Retina (tissue), 1 donor: Measurements from ENCODE around the gene APH1A.
"Not testable (repeated sequence)": the region's sequence is repeated elsewhere in the genome, so short reads cannot be mapped to it uniquely, and the experiment has no call there.

Source experiments
- DNase-seq: peaks from one replicate; pipeline ENCODE4 v3.0.0-alpha.2; 2016

Gene APH1A

DNA sequence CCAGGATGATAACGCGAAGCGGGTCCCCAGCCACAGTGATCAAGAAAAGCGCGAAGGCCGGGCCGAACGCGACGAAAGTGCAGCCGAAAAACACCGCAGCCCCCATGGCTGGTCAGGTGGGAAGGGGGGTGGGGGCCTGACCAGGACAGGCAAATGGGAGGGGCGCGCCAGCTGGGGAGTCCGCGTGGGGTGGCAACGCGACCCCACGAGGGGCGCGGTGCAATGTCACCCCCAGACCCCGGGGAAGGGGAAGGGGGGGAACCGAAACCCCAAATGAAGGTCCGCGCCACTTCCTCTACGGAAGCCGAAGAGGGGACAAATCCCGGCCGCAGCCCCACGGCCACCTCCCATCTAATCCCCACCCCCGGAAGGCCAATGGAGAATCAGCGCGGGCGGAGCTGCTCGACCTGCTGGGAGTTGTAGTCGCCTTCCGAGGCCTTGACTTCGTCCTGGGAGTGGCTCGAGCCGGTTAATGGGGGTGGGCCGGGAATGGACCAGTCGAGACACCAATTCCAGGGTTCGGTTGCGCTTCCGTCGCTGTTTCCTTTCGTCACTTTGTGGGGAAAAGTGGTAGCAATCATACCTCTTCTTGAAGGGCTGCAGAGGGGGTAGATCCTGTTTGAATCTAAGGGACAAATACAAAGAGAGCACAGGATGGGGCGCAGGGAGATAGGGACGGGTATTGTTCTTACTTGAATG, at the start of gene APH1A:
APH1A (minus strand) TSS at position 312 of the 699 bp plus-strand sequence; CDS start at position 106, 206 bp downstream.
- peak; percentile 95 for DNase-seq

GRCh38 chr1:150314691-150315090, 45.9 kb upstream of the APH1A start:
- not testable (repeated sequence) for DNase-seq

- no peak for DNase-seq
Measured at GRCh38 chr1:150311762-150312161, 42.9 kb upstream of the APH1A start.

GRCh38 chr1:150309758-150310508, 41.1 kb upstream of the APH1A start:
- no peak for DNase-seq

DNA sequence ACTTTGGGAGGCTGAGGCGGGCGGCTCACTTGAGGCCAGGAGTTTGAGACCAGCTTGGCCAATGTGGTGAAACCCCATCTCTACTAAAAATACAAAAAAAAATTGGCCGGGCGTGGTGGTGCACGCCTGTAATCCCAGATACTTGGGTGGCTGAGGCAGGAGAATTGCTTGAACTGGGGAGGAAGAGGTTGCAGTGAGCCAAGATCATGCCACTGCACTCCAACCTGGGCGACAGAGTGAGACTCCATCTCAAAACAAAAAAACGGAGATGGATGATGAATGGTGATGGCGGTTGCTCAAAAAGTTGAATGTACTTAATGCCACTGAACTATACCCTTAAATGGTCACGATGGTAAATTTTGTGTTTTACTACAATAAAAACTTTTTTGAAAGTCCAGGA, 39.8 kb upstream of the APH1A start:
- DNase-seq: not testable (repeated sequence)

DNA sequence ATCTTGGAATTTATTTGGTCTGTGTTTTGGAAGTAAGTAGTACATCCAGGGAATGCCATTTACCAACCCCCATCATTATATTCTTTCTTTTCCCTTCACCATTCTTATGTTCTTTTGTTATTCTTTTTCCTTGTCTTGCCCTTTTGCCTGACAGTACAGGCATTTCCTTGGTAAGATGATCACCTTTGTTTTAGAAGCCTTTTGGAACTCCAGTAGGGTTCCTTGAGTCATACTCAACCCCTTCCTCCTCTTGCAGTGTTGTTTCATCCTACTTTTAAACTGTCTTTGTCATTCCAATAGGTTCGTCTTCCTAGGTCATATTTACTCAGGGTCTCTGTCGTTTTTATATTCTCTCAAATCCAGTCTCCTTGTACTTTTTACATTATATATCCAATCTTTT, 34.1 kb upstream of the APH1A start:
- no peak for DNase-seq

DNA sequence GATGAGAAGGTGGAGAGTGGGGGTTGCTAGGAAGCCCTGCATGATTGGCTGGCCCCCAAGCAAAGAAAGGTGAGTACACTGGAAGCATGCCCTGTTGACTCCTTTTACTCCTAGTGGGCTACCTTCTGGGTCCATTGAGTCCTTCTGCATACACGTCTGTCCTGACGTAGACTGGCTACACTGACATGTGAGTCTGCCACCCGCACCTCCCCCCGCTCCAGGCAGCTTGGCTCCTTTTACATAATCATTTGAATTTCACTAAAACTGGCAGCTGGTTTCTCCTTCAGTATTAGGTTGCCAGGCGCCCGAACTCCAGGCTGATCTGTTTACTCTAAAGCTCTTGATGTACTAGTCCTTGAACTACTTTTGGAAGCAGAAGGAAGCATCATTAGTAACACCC, 33.5 kb upstream of the APH1A start:
- DNase-seq: no peak

DNA sequence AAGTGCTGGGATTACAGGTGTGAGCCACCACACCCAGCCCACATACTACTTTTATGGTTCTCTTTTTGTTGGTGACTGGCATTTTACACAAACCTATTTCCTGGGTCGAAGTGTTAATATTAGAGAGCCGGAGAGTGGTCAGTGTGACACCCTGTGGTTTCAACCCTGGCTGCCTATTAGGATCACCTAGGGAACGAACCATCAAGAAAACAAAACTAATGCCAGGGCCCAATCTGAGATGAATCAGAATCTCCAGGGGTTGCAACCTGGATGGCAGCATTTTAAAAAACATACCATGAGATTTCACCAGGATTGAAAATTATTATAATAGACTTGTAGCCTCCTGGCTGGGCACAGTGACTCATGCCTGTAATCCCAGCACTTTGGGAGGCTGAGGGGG, 30.9 kb upstream of the APH1A start:
- no peak for DNase-seq

DNA sequence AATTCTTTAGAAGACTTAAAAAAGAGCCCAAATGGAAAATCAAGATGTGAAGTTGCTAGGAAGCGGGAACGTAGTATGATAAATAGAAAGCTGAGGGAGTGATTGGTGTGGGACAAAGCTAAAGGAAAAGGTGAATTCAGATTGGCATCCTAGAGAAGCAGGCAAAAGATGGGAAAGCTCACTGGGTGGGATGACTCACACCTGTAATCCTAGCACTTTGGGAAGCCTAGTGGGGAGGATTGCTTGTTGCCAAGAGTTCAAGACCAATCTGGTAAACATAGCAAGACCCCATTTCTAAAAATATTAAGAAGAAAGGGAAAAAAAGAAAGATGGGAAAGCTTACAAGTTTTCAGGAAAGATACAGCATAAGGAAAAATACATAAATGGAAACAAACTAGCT, 26.7 kb upstream of the APH1A start:
- DNase-seq: no peak

GRCh38 chr1:150293433-150294253, 24.8 kb upstream of the APH1A start, which contains the start of gene MRPS21:
Gene MRPS21, plus strand, starts transcription at chr1:150293861. Its CDS starts 506 bp downstream, at chr1:150294367.
- DNase-seq: peak; percentile 96

GRCh38 chr1:150288822-150289221, 20.0 kb upstream of the APH1A start:
- DNase-seq: no peak

- DNase-seq: no peak
Measured at GRCh38 chr1:150288382-150288781, 19.6 kb upstream of the APH1A start.

- DNase-seq: no peak
Measured at GRCh38 chr1:150283260-150283659, 14.4 kb upstream of the APH1A start.

GRCh38 chr1:150282558-150282958, 13.7 kb upstream of the APH1A start:
- peak; percentile 90 for DNase-seq

GRCh38 chr1:150281758-150282557, 13.1 kb upstream of the APH1A start, which contains the start of gene CIART:
Gene CIART, plus strand, starts transcription at chr1:150282554. Its CDS starts 714 bp downstream, at chr1:150283268.
- peak; percentile 92 for DNase-seq

DNA sequence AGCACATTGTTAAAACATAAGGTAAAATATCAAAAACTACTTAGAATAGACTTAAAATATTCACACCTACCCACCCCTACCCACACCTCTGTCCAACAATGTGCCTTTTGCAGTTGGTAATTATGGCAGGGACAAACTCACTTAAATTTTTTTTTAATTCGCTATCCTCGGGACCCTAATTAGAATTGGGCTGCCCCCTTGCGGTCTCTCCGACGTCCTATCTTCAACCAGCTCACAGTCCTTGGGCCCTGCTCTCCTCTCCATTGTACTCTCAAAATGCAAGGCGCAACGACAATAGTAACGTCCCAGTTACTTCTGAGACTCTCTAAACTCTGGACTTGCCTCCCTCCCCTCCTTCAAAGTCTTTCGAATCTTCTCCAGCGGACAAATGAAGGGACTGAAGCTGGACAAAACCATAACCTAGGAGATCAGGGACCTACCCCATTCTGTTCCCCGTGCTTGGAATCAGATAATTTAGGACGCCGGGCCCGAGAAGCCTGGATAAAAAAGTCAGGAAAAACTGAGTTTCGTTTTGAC, 12.5 kb upstream of the APH1A start:
- DNase-seq: peak; percentile 80

DNA sequence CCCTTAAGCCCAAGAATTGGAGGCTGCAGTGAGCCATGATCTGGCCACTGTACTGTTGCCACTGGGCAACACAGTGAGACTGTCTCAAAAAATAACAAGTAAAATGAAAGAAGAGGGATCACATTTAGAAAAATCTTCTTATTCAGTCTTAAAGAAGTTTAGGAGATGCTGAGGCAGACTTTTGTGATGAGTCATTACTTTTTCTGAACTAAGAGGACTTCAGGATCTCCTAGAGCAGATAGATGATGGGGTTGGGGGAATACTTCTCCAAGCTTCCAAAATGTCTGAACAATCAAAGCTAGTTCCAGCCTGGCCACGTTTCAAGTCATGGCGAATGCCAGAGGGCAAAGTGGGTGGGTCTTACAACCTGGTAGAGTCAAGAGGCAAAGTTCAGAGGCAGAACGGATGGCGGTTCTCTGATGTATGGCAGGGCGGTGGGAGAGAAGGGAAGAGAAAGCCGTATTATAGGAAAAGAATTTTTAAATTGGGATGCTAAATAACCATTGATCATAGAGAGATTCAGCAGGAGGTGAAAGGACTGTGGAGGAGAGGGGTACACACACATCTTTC, 11.4 kb upstream of the APH1A start:
- DNase-seq: no peak

DNA sequence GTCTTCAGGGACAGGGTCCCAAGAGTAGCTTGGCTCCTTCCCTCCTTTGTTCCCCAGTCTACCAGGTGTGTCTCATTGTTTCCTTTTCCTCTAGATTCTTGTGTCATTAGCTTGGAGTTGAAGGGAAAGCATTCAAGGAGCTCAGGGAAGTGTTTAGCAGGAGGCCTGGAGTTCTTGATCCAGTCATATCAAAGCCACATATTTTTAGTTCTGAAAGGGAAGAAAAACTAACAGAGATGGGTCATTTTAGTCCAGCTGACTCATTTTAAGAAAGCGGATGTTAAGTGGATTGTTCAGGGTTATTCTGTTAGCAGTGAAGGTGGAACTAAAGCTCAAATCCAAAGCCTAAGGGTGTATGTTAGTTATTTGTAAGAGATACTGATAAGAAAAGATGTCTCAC, 4.5 kb upstream of the APH1A start:
- DNase-seq: no peak

GRCh38 chr1:150271291-150271959, 2.6 kb upstream of the APH1A start:
- DNase-seq: no peak

- no peak for DNase-seq
Measured at GRCh38 chr1:150269451-150269850, 635 bp upstream of the APH1A start.

DNA sequence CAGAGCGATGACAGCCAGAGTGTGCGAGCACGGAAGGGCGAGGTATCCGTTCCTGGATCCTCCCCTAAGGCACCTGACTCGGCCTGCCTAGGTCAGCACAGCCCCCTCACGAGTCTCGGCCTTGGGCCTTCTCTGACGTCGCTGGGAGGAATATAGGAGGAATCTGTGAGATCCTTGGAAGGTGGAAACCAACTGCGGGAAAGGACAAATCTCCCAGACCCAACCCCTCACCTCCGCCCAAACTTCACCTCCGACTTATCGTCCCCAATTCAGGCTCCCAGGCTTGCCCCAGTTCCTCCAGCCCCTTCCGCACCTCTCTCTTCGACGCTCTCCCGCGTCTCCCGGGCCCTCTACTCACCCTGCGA, 494 bp downstream of the APH1A start:
- no peak for DNase-seq
